Keratinocyte (primary cell): ENCODE data around the gene ATP8B1. TPM values are rescaled to one million over a fixed set of nuclear protein-coding genes. Genes with fewer than 3 reads are reported as not detected.

Source experiments
- DNase-seq: peaks from one replicate; pipeline ENCODE4 v3.0.0-alpha.2; 2011; ENCODE audit warnings: low read depth, missing footprints, low spot score
- FAIRE-seq: peaks from 2 replicates; lab custom pipeline; 2011; peaks lifted over from hg19 to GRCh38; lab: Jason Lieb, UNC
- H2AFZ ChIP-seq: 2 replicates; pipeline ENCODE4 v1.6.0; 2012; ENCODE audit warnings: low read length, control low read depth, inconsistent platforms; ENCODE audit not compliant: control insufficient read depth
- H3K27ac ChIP-seq: 2 replicates; pipeline ENCODE4 v1.5.1; 2011; ENCODE audit warnings: low read length; ENCODE audit not compliant: control insufficient read depth, insufficient read depth
- H3K27me3 ChIP-seq: 3 replicates; pipeline ENCODE4 v1.6.0; 2011; ENCODE audit warnings: low read length; ENCODE audit not compliant: control insufficient read depth, insufficient read depth; ENCODE audit errors: extremely low read depth
- H3K36me3 ChIP-seq, 2 experiments: 2 replicates in 1 of 2; 3 replicates in 1 of 2; pipeline ENCODE4 v1.5.1; 2011; ENCODE audit warnings: low read length in 2 of 2, mild to moderate bottlenecking in 1 of 2; ENCODE audit not compliant: control insufficient read depth in 2 of 2, insufficient read depth in 2 of 2; ENCODE audit errors: extremely low read depth in 1 of 2
- H3K4me1 ChIP-seq: 3 replicates; pipeline ENCODE4 v1.5.1; 2011; ENCODE audit warnings: low read length; ENCODE audit not compliant: control insufficient read depth, insufficient read depth; ENCODE audit errors: extremely low read depth
- H3K4me2 ChIP-seq: 3 replicates; pipeline ENCODE4 v1.6.0; 2011; ENCODE audit warnings: low read depth, low read length; ENCODE audit not compliant: control insufficient read depth, insufficient read depth; ENCODE audit errors: extremely low read depth
- H3K4me3 ChIP-seq, 3 experiments: fragments of 200-600 bp in 1 of 3; sonication (generic) in 1 of 3; 2 replicates in 2 of 3; 3 replicates in 1 of 3; pipeline ENCODE4 v1.5.1; 2011 to 2016; ENCODE audit warnings: low read length in 3 of 3, mild to moderate bottlenecking in 3 of 3, control low read depth in 2 of 3, inconsistent platforms in 1 of 3, low read depth in 1 of 3, mixed read lengths in 1 of 3, mixed run types in 1 of 3, moderate library complexity in 1 of 3; ENCODE audit not compliant: control insufficient read depth in 2 of 3, insufficient read depth in 2 of 3; ENCODE audit errors: extremely low read depth in 1 of 3
- H3K79me2 ChIP-seq: 2 replicates; pipeline ENCODE4 v1.6.0; 2012; ENCODE audit warnings: low read length; ENCODE audit not compliant: control insufficient read depth, insufficient read depth
- H3K9ac ChIP-seq: 3 replicates; pipeline ENCODE4 v1.6.0; 2011; ENCODE audit warnings: low read length; ENCODE audit not compliant: control insufficient read depth, insufficient read depth; ENCODE audit errors: extremely low read depth
- H3K9me1 ChIP-seq: 3 replicates; pipeline ENCODE4 v1.6.0; 2011; ENCODE audit warnings: low read length; ENCODE audit not compliant: control insufficient read depth, insufficient read depth; ENCODE audit errors: extremely low read depth
- H3K9me3 ChIP-seq: 2 replicates; pipeline ENCODE4 v1.5.1; 2012; ENCODE audit warnings: low read depth, low read length; ENCODE audit not compliant: control insufficient read depth
- H4K20me1 ChIP-seq: 3 replicates; pipeline ENCODE4 v1.6.0; 2011; ENCODE audit warnings: low read length; ENCODE audit not compliant: control insufficient read depth, insufficient read depth; ENCODE audit errors: extremely low read depth
- CTCF ChIP-seq, 3 experiments: IDR thresholded peaks in 1 of 3; conservative IDR thresholded peaks in 1 of 3; optimal IDR thresholded peaks in 1 of 3; 2 replicates in 2 of 3; 3 replicates in 1 of 3; pipeline versions ENCODE3 to v1.5.1; 2011; ENCODE audit warnings: low read length in 3 of 3, mild to moderate bottlenecking in 3 of 3, moderate library complexity in 2 of 3, control low read depth in 1 of 3, inconsistent platforms in 1 of 3; ENCODE audit not compliant: insufficient read depth in 2 of 3; ENCODE audit errors: extremely low read depth in 1 of 3
- EZH2 ChIP-seq: IDR thresholded peaks from one replicate; pipeline ENCODE4 v1.6.1; 2012; ENCODE audit warnings: inconsistent platforms, mild to moderate bottlenecking, low read length, moderate library complexity
- dilution Hi-C: fragments of 300-500 bp; cut with MboI; formaldehyde crosslinking; loops from one replicate; pipeline ENCODE4 v1.7.0; 2020; ENCODE audit warnings: low sequenced_read_pairs; ENCODE audit not compliant: extremely low pct_ligation_motif_present
- polyA plus RNA-seq, 5 experiments: library from polyadenylated mRNA; depleted of rRNA in 3 of 5; stranded (reverse) in 3 of 5; stranded (forward) in 1 of 5; unstranded in 1 of 5; fragments of >200 nt; gene quantifications; 1 replicate in 1 of 5; 2 replicates in 3 of 5; 3 replicates in 1 of 5; pipeline versions ENCODE4 v1.2.1 to v1.2.3, GENCODE V29; 2011 to 2012; ENCODE audit warnings: missing spikeins in 2 of 5, low read depth in 1 of 5, low replicate concordance in 1 of 5

The ATP8B1 gene
- polyA plus RNA-seq, 1 donor (not counting 4 experiments of a cell fraction or from before 2014, with no cell fraction given): 20.4 TPM

DNA sequence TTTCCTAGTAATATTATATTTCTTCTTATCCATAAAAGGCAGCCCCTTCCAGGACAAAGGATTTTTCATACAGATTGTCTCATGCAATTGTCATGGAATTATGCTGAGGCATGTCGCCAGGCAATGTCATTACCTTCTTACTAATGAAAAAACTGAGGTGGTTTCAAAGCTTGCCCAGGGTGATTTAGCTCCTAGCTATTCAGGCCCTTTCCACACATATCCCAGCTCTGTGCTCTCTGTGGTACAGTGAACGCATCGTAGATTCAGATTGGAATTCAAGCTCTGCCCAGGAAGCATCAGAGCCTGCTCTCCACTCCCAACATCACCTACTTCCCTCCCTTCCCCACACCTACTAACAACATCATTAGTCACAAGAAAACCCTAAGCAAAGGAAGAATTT, 60.1 kb downstream of the ATP8B1 start:
- dilution Hi-C loops: no loop called here
- H4K20me1 ChIP-seq: no peaks in the 10 kb centered on the region
- no peaks in the 10 kb centered on the region for H3K9me3 ChIP-seq
- H3K4me2 ChIP-seq: peak overlapping the region; percentile 18
- H3K4me1 ChIP-seq: peaks cover 24% of the 10 kb centered on the region
- H3K9ac ChIP-seq: no peak overlapping the region
- H2AFZ ChIP-seq: no peak overlapping the region
- no peak overlapping the region for H3K4me3 ChIP-seq
- DNase-seq (no peak), FAIRE-seq (peak; percentile 94)
- H3K9me1 ChIP-seq: no peaks in the 10 kb centered on the region
- H3K79me2 ChIP-seq: peaks cover 4% of the 10 kb centered on the region
- H3K36me3 ChIP-seq: no peaks in the 10 kb centered on the region
- H3K27me3 ChIP-seq: no peaks in the 10 kb centered on the region
- peak overlapping the region; percentile 39 for H3K27ac ChIP-seq
- no peak for TF ChIP-seq EZH2
- no peak for TF ChIP-seq CTCF (optimal IDR thresholded peaks at IDR 0.05 in 1 of 3, IDR thresholded peaks at IDR 0.05 in 1 of 3, conservative IDR thresholded peaks at IDR 0.05 in 1 of 3; ENCODE audit: extremely low read depth in 1 of 3, insufficient read depth in 2 of 3, low read length in 3 of 3)

- H3K4me2 ChIP-seq: no peak overlapping the region
- H2AFZ ChIP-seq: no peak overlapping the region
- H3K4me3 ChIP-seq: no peak overlapping the region
- no peak overlapping the region for H3K9ac ChIP-seq
- peaks cover 2% of the 10 kb centered on the region for H3K79me2 ChIP-seq
- no peak overlapping the region for H3K27ac ChIP-seq
- H3K9me3 ChIP-seq: no peaks in the 10 kb centered on the region
- FAIRE-seq (peak; percentile 39), DNase-seq (no peak)
- dilution Hi-C loops: no loop called here
- no peak for TF ChIP-seq EZH2
- no peak for TF ChIP-seq CTCF (optimal IDR thresholded peaks at IDR 0.05 in 1 of 3, IDR thresholded peaks at IDR 0.05 in 1 of 3, conservative IDR thresholded peaks at IDR 0.05 in 1 of 3; ENCODE audit: extremely low read depth in 1 of 3, insufficient read depth in 2 of 3, low read length in 3 of 3)
- no peaks in the 10 kb centered on the region for H3K27me3 ChIP-seq
- no peaks in the 10 kb centered on the region for H3K36me3 ChIP-seq
- H3K9me1 ChIP-seq: no peaks in the 10 kb centered on the region
- no peaks in the 10 kb centered on the region for H4K20me1 ChIP-seq
- H3K4me1 ChIP-seq: peaks cover 31% of the 10 kb centered on the region
Observed at GRCh38 chr18:57741273-57741672, 61.8 kb downstream of the ATP8B1 start.
